HG02852 (cell line): ENCODE measurements around the gene RGPD8.

ENCODE experiments used
- ATAC-seq: cut with Tn5 transposase; IDR thresholded peaks from one replicate; pipeline ENCODE4 v1.9.1; 2021; ENCODE audit warnings: mild to moderate bottlenecking, moderate library complexity; ENCODE audit not compliant: unreplicated experiment

Gene RGPD8

GRCh38 chr2:112339986-112340385 lies 93.5 kb downstream of the RGPD8 start:
- no peak for ATAC-seq

GRCh38 chr2:112335600-112335999 lies 97.8 kb downstream of the RGPD8 start:
- ATAC-seq = no peak

DNA sequence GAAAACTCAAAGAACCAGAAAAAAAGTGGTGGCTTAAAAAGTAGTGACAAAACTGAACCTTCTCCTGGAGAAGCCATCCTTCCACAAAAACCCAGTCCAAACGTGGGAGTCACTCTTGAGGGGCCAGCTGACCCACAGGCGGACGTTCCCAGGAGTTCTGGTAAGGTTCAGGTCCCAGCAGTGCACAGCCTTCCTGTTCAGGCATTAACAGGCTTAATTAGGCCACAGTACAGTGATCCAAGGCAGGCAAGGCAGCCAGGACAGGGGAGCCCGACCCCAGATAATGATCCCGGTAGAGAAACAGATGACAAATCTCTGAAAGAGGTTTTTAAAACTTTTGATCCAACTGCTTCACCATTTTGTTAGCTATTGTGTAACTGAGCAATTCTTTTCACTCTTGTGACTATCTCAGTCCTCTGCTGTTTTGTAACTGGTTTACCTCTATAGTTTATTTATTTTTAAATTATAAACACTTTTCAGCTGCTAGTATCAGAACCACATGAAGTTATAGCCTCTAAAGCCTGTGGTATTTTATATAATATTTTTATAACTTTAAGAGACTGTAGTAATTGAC lies 101.2 kb downstream of the RGPD8 start:
- ATAC-seq = no peak

DNA sequence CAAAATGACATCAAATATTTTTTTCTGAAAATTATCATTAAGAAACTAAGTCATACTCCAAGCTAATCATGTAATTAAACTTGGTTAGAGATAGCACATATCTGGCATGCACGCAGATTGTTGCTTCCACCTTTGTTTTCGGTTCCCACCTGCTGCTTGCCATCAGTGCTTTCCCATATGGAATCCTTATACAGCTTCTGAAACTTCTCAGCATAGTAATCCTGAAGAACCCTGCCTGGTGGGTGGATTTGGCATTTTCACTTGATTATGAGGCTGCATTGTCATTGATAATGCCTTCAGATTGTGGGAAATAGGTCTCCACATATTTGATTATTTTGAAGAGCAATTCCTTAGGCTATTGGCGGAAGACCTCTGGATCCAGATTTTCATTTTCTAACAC lies 110.5 kb downstream of the RGPD8 start:
- ATAC-seq = no peak

DNA sequence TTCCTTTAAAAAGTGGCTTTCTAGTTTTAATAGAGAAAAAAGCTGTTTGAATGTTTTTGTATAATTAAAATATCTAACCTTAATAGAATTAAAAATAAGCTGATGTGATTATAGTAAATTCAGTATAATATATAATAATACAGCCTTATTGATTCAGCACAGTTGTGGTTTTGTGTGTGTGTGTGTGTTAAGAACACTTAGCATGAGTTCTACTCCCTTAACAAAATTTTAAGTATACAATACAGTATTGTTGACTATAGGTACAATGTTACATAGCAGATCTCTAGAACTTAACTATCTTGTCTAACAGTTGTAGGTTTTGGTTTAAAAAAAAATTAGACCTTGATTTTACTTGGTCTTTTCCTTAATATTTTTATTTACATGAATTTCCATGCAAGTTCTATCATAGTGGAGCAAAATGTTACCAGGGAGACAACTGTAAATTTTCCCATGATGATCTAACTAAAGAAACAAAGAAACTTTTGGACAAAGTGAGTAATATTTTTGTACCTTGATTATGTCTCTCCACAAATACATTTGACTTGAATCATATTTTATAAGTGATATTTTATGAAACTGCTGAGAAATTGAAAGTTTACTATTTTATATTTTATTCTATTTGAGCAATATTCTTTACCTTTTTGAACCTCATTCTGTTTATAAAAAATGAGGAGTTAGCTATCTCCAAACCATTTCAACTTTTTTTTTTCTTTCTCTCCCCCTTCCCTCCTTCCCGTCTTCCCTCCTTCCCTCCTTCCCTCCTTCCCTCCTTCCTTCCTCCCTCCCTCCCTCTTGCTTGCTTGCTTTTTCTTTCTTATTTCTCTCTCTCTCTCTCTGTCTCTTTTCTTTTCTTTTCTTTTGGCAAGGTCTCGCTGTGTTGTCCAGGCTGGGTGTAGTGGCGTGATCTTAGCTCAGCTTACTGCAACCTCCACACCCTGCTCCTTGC lies 111.8 kb downstream of the RGPD8 start:
- no peak for ATAC-seq
